Stomach (tissue), 4 donors: Measurements from ENCODE around the gene KIF2C.

Experiments used
- CTCF ChIP-seq, 7 experiments: fragments of 450-650 bp in 4 of 7; fragments of 200-600 bp in 3 of 7; sonication (generic) in 3 of 7; IDR thresholded peaks; one replicate each; pipeline ENCODE4 v1.5.1; 2016 to 2019; ENCODE audit warnings: antibody characterized with exemption in 7 of 7, control low read depth in 2 of 7, mild to moderate bottlenecking in 1 of 7
- POLR2A ChIP-seq, 4 donors: fragments of 450-650 bp; IDR thresholded peaks; one replicate each; pipeline ENCODE4 v1.6.1; 2016; ENCODE audit warnings: antibody characterized with exemption in 4 of 4, control low read depth in 2 of 4, mild to moderate bottlenecking in 1 of 4, moderate library complexity in 1 of 4

- TF ChIP-seq CTCF (IDR thresholded peaks at IDR 0.05) (no peak), POLR2A (IDR thresholded peaks at IDR 0.05) (no peak)
These were observed 21.2 kb downstream of the KIF2C start for GRCh38 chr1:44760876-44761275.
